AG10803 (cell line): ENCODE data around the gene GCAT.

ENCODE experiments used
- DNase-seq: peaks from one replicate; pipeline ENCODE4 v3.0.0; 2010; ENCODE audit warnings: low read depth
- H3K4me3 ChIP-seq: 2 replicates; pipeline ENCODE4 v1.5.1; 2011; ENCODE audit warnings: mild to moderate bottlenecking, low read length, control low read depth
- TF ChIP-seq, protein P1 (sequence below): conservative IDR thresholded peaks from 2 replicates; pipeline ENCODE4 v1.5.1; 2011; ENCODE audit warnings: mild to moderate bottlenecking, low read length, control low read depth, inconsistent platforms

GCAT gene

DNA sequence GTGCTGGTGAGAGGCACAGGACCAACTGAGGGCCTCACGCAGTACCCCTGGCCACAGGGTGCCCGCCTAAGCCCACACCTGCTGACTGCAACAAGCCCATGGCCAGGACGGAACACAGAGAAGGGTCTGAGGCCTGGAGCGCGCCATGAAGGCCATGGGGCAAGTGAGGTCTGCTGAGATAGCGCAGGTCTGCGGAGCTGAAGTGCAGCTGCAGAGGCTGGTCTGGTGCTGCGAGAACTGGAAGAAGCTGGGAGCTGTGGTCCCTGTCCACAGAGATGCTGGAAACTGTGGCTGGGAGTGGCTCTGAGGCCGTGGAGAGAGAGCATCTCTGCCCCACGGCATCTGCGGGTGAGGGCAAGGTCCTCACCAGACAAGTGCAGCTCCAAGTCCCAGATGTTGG, 23.7 kb downstream of the GCAT start:
- no peak for DNase-seq
- TF ChIP-seq, protein P1, sequence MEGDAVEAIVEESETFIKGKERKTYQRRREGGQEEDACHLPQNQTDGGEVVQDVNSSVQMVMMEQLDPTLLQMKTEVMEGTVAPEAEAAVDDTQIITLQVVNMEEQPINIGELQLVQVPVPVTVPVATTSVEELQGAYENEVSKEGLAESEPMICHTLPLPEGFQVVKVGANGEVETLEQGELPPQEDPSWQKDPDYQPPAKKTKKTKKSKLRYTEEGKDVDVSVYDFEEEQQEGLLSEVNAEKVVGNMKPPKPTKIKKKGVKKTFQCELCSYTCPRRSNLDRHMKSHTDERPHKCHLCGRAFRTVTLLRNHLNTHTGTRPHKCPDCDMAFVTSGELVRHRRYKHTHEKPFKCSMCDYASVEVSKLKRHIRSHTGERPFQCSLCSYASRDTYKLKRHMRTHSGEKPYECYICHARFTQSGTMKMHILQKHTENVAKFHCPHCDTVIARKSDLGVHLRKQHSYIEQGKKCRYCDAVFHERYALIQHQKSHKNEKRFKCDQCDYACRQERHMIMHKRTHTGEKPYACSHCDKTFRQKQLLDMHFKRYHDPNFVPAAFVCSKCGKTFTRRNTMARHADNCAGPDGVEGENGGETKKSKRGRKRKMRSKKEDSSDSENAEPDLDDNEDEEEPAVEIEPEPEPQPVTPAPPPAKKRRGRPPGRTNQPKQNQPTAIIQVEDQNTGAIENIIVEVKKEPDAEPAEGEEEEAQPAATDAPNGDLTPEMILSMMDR, result no peak
- no peak overlapping the region for H3K4me3 ChIP-seq

DNA sequence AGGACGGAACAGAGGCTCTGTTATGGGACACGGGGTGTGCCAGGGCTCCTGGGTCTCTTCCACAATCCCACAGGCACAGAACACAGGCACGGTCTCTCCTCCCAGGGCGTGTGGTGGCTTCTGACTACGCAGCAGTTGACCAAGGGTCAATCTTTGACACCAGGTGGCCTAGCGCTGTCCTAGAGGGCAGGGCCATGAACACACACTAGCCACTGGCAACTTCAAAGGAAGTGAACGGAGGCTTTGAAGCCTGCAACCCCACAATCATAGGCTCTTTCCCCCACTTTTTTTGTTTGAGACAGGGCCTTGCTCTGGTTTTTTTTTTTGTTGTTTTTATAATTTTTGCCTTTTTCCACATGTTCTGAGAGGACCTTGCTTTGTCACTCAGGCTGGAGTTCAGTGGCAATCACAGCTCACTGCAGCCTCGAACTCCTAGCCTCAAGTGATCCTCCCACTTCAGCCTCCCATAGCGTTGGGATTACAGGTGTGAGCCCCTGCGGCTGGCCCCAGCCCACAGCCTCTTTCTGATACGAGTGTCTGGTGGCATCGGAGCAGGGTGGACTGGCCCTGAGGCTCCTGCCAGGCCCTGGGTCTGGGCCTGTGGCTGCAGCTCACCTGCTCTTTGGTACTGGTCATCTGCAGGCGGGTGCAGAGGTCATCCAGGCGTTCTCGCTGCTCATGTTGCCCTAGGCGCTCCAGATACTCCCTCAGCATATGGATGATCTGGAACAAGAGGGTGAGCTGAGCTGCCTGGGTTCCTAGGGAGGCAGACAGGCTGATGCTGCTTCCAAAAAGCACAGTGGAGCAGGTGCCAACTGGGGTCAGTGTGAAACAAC, 24.5 kb downstream of the GCAT start:
- H3K4me3 ChIP-seq, result no peak overlapping the region
- TF ChIP-seq, protein P1, result no peak
- no peak for DNase-seq

DNA sequence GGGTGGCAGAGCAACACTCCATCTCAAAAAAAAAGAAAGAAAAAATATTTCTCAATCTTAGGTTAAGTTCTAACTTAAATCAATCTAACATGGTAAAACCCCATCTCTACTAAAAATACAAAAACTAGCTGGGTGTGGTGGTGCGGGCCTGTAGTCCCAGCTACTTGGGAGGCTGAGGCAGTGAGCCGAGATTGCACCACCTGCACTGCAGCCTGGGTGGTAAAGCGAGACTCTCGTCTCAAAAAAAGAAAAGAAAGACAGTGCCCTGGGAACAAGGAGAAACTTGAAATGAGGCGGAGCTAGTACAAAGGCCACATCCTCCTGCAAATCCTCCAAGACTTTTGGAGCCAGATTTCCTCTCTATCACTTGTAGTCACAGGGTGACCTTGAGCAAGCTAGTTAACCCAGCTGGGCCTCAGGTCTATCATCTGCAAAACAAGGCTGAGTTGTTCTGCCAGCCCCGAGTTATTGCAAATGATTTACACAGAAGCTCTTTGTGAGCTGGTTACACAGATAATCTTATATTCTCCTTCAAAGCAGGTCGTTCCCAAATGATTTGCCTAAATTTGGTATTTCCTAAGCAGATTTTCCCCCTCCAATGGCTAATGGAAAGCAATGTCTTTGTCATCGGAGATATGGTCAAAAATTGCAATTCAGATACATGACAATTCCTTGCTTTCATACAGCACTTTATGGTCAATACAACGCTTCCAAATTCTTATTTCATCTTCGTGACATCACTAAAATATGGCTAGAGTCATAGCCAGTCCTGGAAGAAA, 34.5 kb downstream of the GCAT start:
- no peak for DNase-seq
- H3K4me3 ChIP-seq, result no peak overlapping the region
- TF ChIP-seq, protein P1, result no peak

DNA sequence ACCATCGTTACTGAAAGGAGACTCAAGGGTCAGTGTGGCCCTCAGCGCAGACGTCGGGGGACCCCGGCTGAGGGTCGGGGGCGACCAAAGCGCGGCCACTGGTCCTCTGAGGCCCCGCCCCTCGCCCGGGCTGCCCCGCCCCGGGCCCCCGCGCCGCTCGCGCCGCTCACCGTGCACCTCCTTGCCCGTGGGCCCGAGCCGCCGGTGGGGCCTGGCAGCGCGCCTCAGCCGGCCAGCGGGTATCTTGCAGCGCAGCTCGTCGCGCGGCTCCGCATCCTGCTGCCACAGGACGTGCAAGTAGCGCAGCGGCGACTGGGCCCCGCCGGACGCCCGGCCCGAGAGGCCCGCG, 36.0 kb downstream of the GCAT start:
- H3K4me3 ChIP-seq, result peak overlapping the region; percentile 76
- TF ChIP-seq, protein P1, result no peak
- DNase-seq, result no peak

DNA sequence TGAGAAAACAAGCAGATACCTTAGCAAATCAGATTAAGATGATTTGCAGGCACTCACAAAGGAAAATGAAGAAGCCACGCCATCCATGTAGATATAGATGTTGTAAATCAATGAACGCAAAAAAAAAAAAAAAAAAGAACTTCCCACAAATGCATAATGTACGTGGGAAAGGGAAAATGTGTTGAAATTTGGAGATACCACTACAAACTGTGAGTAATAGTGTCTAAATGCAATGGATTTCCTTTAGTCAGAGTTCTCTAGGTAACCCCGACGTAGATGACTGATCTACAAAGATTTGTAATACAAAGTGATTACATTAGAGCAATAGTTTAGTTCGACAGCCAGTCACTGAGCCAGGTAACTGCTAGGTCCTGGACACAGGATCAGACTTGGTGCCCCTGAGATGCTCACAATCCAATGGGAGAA, 37.2 kb downstream of the GCAT start:
- no peak for DNase-seq
- peak overlapping the region; percentile 76 for H3K4me3 ChIP-seq
- TF ChIP-seq, protein P1, result no peak

DNA sequence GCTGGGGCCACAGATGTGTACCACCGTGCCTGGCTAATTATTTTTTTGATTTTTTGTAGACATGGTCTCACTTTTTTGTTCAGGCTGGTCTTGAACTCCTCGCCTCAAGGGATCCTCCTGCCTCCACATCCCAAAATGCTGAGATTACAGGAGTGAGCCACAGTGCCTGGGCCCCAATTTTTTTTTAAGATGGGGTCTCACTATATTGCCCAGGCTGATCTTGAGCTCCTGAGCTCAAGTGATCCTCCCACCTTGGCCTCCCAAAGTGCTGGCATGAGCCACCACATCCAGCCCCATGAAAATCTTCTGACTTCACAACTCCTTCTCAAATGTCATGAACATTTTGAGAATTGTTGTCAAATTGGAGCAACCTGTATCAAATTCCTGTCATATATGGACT, 38.7 kb downstream of the GCAT start:
- H3K4me3 ChIP-seq, result no peak overlapping the region
- TF ChIP-seq, protein P1, result no peak
- no peak for DNase-seq
